NCI-H1694 (cell line): ENCODE measurements around the gene ZNF649.

Source experiments
- DNase-seq: peaks from one replicate; lab custom pipeline; 2025; lab: John Stamatoyannopoulos, UW

Gene ZNF649

DNA sequence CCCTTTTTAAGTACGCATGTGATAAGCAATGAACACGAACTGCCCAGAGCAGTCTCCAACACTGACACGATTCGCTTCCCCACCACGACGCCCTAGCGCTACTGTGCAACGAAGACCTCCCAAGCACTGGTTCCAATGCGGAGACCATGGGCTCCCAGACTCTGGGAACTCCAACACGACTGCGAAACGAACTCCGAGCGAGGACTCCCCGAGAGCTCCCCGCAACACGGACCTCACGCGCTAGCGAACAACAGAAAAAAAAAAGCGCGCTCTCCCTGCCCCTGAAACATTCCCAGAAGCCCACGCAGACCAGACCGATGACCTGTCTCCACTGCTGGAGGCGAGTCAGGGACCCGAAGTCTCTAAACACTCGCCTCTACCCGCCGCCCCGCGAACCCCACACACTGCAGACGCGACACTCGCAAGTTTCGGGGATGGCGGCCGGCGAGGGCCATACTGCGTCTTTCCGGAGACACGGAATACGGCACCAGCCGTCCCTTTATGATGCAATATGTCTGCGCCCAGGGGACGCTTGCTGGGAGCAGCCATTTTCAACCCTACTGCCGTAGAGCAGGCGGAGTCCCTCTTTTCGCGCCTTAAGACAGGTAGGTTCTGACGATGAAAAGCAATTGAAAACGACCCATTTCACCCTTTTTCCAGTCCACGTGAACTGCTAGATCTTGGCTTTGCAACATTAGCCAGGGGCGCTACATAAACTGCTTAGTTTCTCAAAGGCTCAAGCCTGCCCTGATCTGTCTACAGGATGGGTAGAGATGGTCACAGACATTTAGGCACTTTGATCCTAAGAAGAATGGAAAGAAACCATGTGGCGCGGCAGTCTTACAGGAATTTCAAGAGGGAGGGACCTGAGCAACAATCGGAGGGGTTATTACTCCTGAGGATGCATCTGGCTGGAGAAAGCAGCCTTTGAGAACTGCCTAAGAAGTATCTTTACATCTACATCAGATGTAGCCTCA is 17.0 kb downstream of the ZNF649 start, which contains the start of gene ZNF577:
ZNF577 (minus strand) TSS at position 430 of the 977 bp plus-strand sequence. CDS start 7,569 bp downstream, outside the sequence.
- no peak for DNase-seq

DNA sequence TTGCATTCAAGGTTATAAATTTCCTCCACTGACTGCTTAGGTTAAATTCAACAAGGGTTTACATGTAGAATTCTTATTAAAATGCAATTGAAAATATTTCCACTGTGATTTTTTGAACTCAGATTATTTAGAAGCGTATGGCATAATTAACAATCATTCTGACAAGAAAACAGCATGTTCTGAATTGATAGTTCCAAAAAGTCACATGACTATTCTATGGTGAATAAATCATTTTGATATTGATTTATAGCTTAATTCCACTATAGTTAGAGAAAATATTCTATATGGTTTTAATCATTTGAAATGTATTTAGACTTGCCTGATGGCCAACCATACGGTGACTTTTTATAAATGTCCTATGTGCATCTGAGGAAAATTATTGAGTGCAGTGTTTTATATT is 20.1 kb downstream of the ZNF649 start:
- DNase-seq = no peak

DNA sequence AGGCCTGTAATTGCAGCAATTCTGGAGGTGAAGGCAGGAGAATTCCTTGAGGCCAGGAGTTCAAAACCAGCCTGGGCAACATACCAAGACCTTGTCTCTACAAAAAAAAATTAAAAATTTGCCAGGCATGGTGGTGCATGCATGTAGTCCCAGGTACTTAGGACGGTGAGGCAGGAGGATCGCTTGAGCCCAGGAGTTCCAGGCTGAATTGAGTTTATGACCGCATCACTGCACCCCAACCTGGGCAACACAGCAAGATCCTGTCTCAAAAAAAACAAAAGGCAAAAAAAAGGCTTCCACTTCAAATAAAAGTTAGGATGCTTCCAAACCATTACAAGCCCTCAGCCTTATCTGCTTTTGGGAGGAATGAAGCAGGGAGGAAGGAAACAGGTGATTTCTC is 22.3 kb downstream of the ZNF649 start:
- no peak for DNase-seq

DNA sequence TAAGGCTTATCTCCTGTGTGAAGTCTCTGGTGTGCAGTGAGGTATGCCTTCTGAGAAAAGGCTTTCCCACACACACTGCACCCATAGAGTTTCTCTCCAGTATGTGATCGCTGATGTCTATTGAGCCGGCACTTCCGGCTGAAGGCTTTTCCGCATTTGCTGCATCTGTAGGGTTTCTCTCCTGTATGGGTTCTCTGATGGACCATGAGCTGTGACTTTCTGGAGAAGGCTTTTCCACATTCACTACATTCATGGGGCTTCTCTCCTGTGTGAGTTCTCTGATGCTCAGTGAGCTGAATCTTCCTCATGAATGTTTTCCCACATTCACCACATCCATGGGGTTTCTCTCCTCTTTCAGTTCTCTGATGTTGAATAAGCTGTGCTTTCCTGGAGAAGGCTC is 31.7 kb downstream of the ZNF649 start:
- no peak for DNase-seq

DNA sequence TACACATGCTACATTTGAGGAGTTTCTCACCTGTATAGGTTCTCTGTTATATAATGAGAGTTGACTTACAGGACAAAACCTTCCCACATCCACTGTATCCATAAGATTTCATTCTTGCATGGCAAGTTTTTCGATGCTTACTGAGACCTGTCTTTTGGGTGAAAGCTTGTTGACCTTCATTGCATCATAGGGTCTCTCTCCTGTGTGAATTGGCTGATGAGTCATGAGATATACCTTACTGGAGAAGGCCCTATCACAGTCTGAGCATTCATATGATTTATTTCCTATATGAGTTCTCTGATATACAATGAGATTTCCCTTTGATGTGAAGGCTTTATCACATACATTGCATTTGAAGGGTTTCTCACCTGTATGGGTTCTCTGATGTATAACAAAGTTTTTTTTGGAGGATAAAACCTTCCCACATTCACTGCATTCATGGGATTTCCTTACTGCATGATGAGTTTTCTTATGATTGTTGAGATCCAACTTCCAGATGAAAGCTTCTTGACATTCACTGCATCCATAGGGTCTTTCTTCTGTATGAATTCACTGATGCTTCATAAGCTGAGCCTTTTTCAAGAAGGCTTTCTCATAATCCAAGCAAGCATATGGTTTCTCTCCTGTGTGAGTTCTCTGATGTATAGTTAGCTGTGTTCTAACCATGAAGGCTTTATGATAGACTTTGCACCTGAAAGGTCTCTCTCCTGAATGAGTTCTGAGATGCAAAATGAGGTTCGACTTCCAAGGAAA is 42.8 kb downstream of the ZNF649 start:
- no peak for DNase-seq
